Naive thymus-derived CD4-positive, alpha-beta T cell (primary cell): ENCODE measurements around the gene CKB. TPM values are rescaled to one million over a fixed set of nuclear protein-coding genes. Genes with fewer than 3 reads are reported as not detected.

ENCODE experiments used
- ATAC-seq: fragments of 150-1000 bp; cut with Tn5 transposase; 2 replicates; pipeline ENCODE4 v1.10.0; 2021; ENCODE audit warnings: mild to moderate bottlenecking, moderate library complexity
- CTCF ChIA-PET: fragments of 350-600 bp; sonication (Branson Sonifier 250); formaldehyde crosslinking; loops from one replicate; lab custom pipeline; 2021; ENCODE audit warnings: antibody characterized with exemption; lab: Charles Lee
- POLR2A ChIA-PET: fragments of 350-600 bp; sonication (Branson Sonifier 250); formaldehyde crosslinking; loops from one replicate; lab custom pipeline; 2021; ENCODE audit warnings: antibody characterized with exemption, inconsistent platforms; lab: Charles Lee
- DNase-seq, 9 donors: peaks; one replicate each; pipeline versions ENCODE4 v3.0.0 to v3.0.0-alpha.2; 2020 to 2022; ENCODE audit warnings: mixed read lengths in 1 of 9
- H3K27ac ChIP-seq: one replicate; pipeline ENCODE4 v1.7.0; 2013; ENCODE audit warnings: mild to moderate bottlenecking, low read depth, low read length, moderate library complexity
- H3K27me3 ChIP-seq, 2 donors: one replicate each; pipeline ENCODE4 v1.7.0; 2013; ENCODE audit warnings: low read length in 2 of 2, mild to moderate bottlenecking in 2 of 2, moderate library complexity in 2 of 2; ENCODE audit not compliant: control insufficient read depth in 2 of 2, insufficient read depth in 2 of 2
- H3K36me3 ChIP-seq, 3 experiments: 1 replicate in 2 of 3; 2 replicates in 1 of 3; pipeline ENCODE4 v1.7.0; 2013; ENCODE audit warnings: low read length in 3 of 3, mild to moderate bottlenecking in 3 of 3, moderate library complexity in 1 of 3; ENCODE audit not compliant: insufficient read depth in 3 of 3, control insufficient read depth in 2 of 3
- H3K4me1 ChIP-seq, 2 donors: one replicate each; pipeline ENCODE4 v1.7.0; 2013; ENCODE audit warnings: low read length in 2 of 2, mild to moderate bottlenecking in 2 of 2, moderate library complexity in 1 of 2; ENCODE audit not compliant: control insufficient read depth in 2 of 2, insufficient read depth in 2 of 2
- H3K4me3 ChIP-seq: 2 replicates; pipeline ENCODE4 v1.7.0; 2013; ENCODE audit warnings: mild to moderate bottlenecking, low read length
- H3K9me3 ChIP-seq, 3 experiments: 1 replicate in 2 of 3; 2 replicates in 1 of 3; pipeline ENCODE4 v1.7.0; 2013; ENCODE audit warnings: low read length in 3 of 3; ENCODE audit not compliant: control insufficient read depth in 2 of 3
- H3K27ac Mint-ChIP-seq, 9 donors: one replicate each; pipeline ENCODE4 v1.8.0; 2020 to 2022; ENCODE audit warnings: mixed read lengths in 9 of 9, mild to moderate bottlenecking in 8 of 9, moderate library complexity in 5 of 9, inconsistent platforms in 2 of 9
- H3K27me3 Mint-ChIP-seq, 5 donors: one replicate each; pipeline ENCODE4 v1.8.0; 2021 to 2022; ENCODE audit warnings: mixed read lengths in 5 of 5, mild to moderate bottlenecking in 1 of 5
- H3K36me3 Mint-ChIP-seq, 5 donors: one replicate each; pipeline ENCODE4 v1.8.0; 2020 to 2022; ENCODE audit warnings: mixed read lengths in 5 of 5, mild to moderate bottlenecking in 3 of 5, inconsistent platforms in 1 of 5
- H3K4me1 Mint-ChIP-seq, 7 donors: one replicate each; pipeline ENCODE4 v1.8.0; 2020 to 2022; ENCODE audit warnings: mixed read lengths in 7 of 7, mild to moderate bottlenecking in 3 of 7, inconsistent platforms in 1 of 7
- H3K4me3 Mint-ChIP-seq, 10 donors: one replicate each; pipeline ENCODE4 v1.8.0; 2020 to 2022; ENCODE audit warnings: mild to moderate bottlenecking in 10 of 10, mixed read lengths in 10 of 10, moderate library complexity in 6 of 10, inconsistent platforms in 2 of 10
- H3K9me3 Mint-ChIP-seq, 11 donors: one replicate each; pipeline ENCODE4 v1.8.0; 2020 to 2022; ENCODE audit warnings: mixed read lengths in 11 of 11, mild to moderate bottlenecking in 4 of 11, inconsistent platforms in 1 of 11, moderate library complexity in 1 of 11
- intact Hi-C, 2 donors: fragments of 100-400 bp; cut with micrococcal nuclease; formaldehyde crosslinking; loops; one replicate each; pipeline ENCODE4 v1.15.1; 2023
- polyA plus RNA-seq, 2 donors: library from polyadenylated mRNA; unstranded; fragments of 300-500 nt; fragmentation: Illumina TruSeq; gene quantifications; one replicate each; pipeline ENCODE4 v1.2.3, GENCODE V29; 2021
- total RNA-seq, 6 experiments: library from RNA in 5 of 6; stranded (reverse) in 5 of 6; gene quantifications; 1 replicate in 5 of 6; 2 replicates in 1 of 6; pipeline ENCODE4 v1.2.3 and lab custom pipeline; 2021 to 2026

Gene CKB
- total and polyA plus RNA-seq, 7 experiments from 2014 or later, result 0.40 to 19.8 (median 2.2) TPM; not detected in 1

GRCh38 chr14:103539056-103539825 is 16.6 kb upstream of the CKB start:
- H3K27me3 ChIP-seq, result no peaks in the 10 kb centered on the region
- no peak overlapping the region for H3K27ac ChIP-seq
- ChIA-PET POLR2A (no interaction called here), CTCF (no interaction called here)
- DNase-seq (no peak), ATAC-seq (no peak)
- no peaks in the 10 kb centered on the region for H3K9me3 Mint-ChIP-seq
- peaks cover 0 to 3% (median 0%) of the 10 kb centered on the region in 5 donors for H3K27me3 Mint-ChIP-seq
- peak overlapping the region in 2 of 9 donors; percentile 7 to 43 for H3K27ac Mint-ChIP-seq
- peaks cover 0 to 18% (median 0%) of the 10 kb centered on the region in 3 experiments for H3K36me3 ChIP-seq
- H3K36me3 Mint-ChIP-seq, result no peaks in the 10 kb centered on the region
- H3K4me3 Mint-ChIP-seq, result no peak overlapping the region
- peaks cover 0 to 4% (median 0%) of the 10 kb centered on the region in 7 donors for H3K4me1 Mint-ChIP-seq
- intact Hi-C loops, result no loop called here
- no peak overlapping the region for H3K4me3 ChIP-seq
- no peaks in the 10 kb centered on the region for H3K9me3 ChIP-seq
- no peaks in the 10 kb centered on the region for H3K4me1 ChIP-seq

- no peak for DNase-seq
- no peak overlapping the region for H3K27ac ChIP-seq
- intact Hi-C loops, result no loop called here
- no peaks in the 10 kb centered on the region for H3K9me3 ChIP-seq
- Mint-ChIP-seq H3K36me3 (no peaks in the 10 kb centered on the region), H3K4me3 (no peak overlapping the region), H3K27me3 (peaks cover 0 to 3% (median 0%) of the 10 kb centered on the region in 5 donors), H3K4me1 (peaks cover 0 to 4% (median 0%) of the 10 kb centered on the region in 7 donors), H3K9me3 (no peaks in the 10 kb centered on the region), H3K27ac (no peak overlapping the region)
- H3K36me3 ChIP-seq, result peaks cover 0 to 25% (median 0%) of the 10 kb centered on the region in 3 experiments
- no peaks in the 10 kb centered on the region for H3K4me1 ChIP-seq
- ATAC-seq, result no peak
- ChIA-PET POLR2A (interaction anchor here (1.1 kb wide), 1 partner anchor 11 kb away, joined by 3 read pairs; no protein-coding TSS in a partner anchor), CTCF (no interaction called here)
- no peak overlapping the region for H3K4me3 ChIP-seq
- H3K27me3 ChIP-seq, result no peaks in the 10 kb centered on the region
Observed at GRCh38 chr14:103538291-103539055, 15.8 kb upstream of the CKB start.

GRCh38 chr14:103537175-103537990 is 14.8 kb upstream of the CKB start:
- ATAC-seq, result no peak
- H3K27ac Mint-ChIP-seq, result peak overlapping the region in 1 of 9 donors; percentile 31
- H3K4me3 Mint-ChIP-seq, result no peak overlapping the region
- H3K4me1 Mint-ChIP-seq, result peaks cover 0 to 4% (median 0%) of the 10 kb centered on the region in 7 donors
- POLR2A ChIA-PET, result interaction anchor here (1.1 kb wide), 1 partner anchor 10 kb away, joined by 3 read pairs; no protein-coding TSS in a partner anchor
- peaks cover 0 to 3% (median 0%) of the 10 kb centered on the region in 5 donors for H3K27me3 Mint-ChIP-seq
- CTCF ChIA-PET, result no interaction called here
- intact Hi-C loops, result no loop called here
- Histone ChIP-seq H3K27ac (no peak overlapping the region), H3K36me3 (peaks cover 0 to 36% (median 0%) of the 10 kb centered on the region in 3 experiments), H3K4me1 (no peaks in the 10 kb centered on the region), H3K4me3 (no peak overlapping the region), H3K9me3 (no peaks in the 10 kb centered on the region), H3K27me3 (no peaks in the 10 kb centered on the region)
- H3K36me3 Mint-ChIP-seq, result no peaks in the 10 kb centered on the region
- DNase-seq, result no peak
- no peaks in the 10 kb centered on the region for H3K9me3 Mint-ChIP-seq

GRCh38 chr14:103536693-103537092 is 14.1 kb upstream of the CKB start:
- intact Hi-C loops, result no loop called here
- H3K27ac ChIP-seq, result no peak overlapping the region
- no peaks in the 10 kb centered on the region for H3K9me3 ChIP-seq
- no peak overlapping the region for H3K4me3 Mint-ChIP-seq
- no peaks in the 10 kb centered on the region for H3K27me3 ChIP-seq
- no peak overlapping the region for H3K4me3 ChIP-seq
- H3K27ac Mint-ChIP-seq, result peak overlapping the region in 1 of 9 donors; percentile 31
- peaks cover 0 to 3% (median 0%) of the 10 kb centered on the region in 5 donors for H3K27me3 Mint-ChIP-seq
- ChIA-PET POLR2A (no interaction called here), CTCF (no interaction called here)
- H3K36me3 Mint-ChIP-seq, result no peaks in the 10 kb centered on the region
- no peaks in the 10 kb centered on the region for H3K9me3 Mint-ChIP-seq
- H3K36me3 ChIP-seq, result peaks cover 0 to 41% (median 0%) of the 10 kb centered on the region in 3 experiments
- no peaks in the 10 kb centered on the region for H3K4me1 ChIP-seq
- DNase-seq (no peak), ATAC-seq (no peak)
- peaks cover 0 to 3% (median 0%) of the 10 kb centered on the region in 7 donors for H3K4me1 Mint-ChIP-seq

- peak overlapping the region in 1 of 9 donors; percentile 53 for H3K27ac Mint-ChIP-seq
- CTCF ChIA-PET, result no interaction called here
- no peaks in the 10 kb centered on the region for H3K9me3 ChIP-seq
- ATAC-seq (no peak), DNase-seq (no peak)
- no peak overlapping the region for H3K4me3 ChIP-seq
- no peaks in the 10 kb centered on the region for H3K36me3 Mint-ChIP-seq
- no peak overlapping the region for H3K4me3 Mint-ChIP-seq
- no peaks in the 10 kb centered on the region for H3K4me1 ChIP-seq
- intact Hi-C loops, result no loop called here
- H3K27me3 ChIP-seq, result no peaks in the 10 kb centered on the region
- peaks cover 0 to 10% (median 3%) of the 10 kb centered on the region in 7 donors for H3K4me1 Mint-ChIP-seq
- no peak overlapping the region for H3K27ac ChIP-seq
- H3K9me3 Mint-ChIP-seq, result no peaks in the 10 kb centered on the region
- peaks cover 0 to 3% (median 0%) of the 10 kb centered on the region in 5 donors for H3K27me3 Mint-ChIP-seq
- POLR2A ChIA-PET, result no interaction called here
- H3K36me3 ChIP-seq, result peaks cover 0 to 48% (median 0%) of the 10 kb centered on the region in 3 experiments
Observed at GRCh38 chr14:103535891-103536565, 13.4 kb upstream of the CKB start.
